Pancreas (tissue), 10 donors: ENCODE results near the gene NKD2. TPM values are rescaled to one million over a fixed set of nuclear protein-coding genes. Genes with fewer than 3 reads are reported as not detected.

Experiments
- ATAC-seq, 4 donors: fragments of 200-7000 bp; cut with Tn5 transposase; one replicate each; pipeline versions ENCODE4 v1.8.0 to v1.9.1; 2020; ENCODE audit warnings: mild to moderate bottlenecking in 4 of 4, moderate library complexity in 4 of 4
- DNase-seq, 6 donors: peaks; one replicate each; pipeline ENCODE4 v3.0.0-alpha.2; 2020
- FAIRE-seq: peaks from 2 replicates; lab custom pipeline; 2012; peaks lifted over from hg19 to GRCh38; lab: Jason Lieb, UNC
- H3K27ac ChIP-seq, 4 donors: fragments of 200-600 bp; sonication (generic); 1 replicate in 3 of 4; 2 replicates in 1 of 4; pipeline versions ENCODE4 v1.5.0 to v1.8.0; 2020
- H3K27me3 ChIP-seq, 4 donors: fragments of 200-600 bp; one replicate each; pipeline ENCODE4 v1.8.0; 2021
- H3K36me3 ChIP-seq, 3 donors: fragments of 200-600 bp; sonication (generic) in 1 of 3; one replicate each; pipeline versions ENCODE4 v1.5.0 to v1.8.0; 2020 to 2021
- H3K4me1 ChIP-seq, 3 donors: fragments of 200-600 bp; one replicate each; pipeline ENCODE4 v1.8.0; 2021
- H3K4me3 ChIP-seq, 4 donors: fragments of 200-600 bp; sonication (generic) in 2 of 4; one replicate each; pipeline versions ENCODE4 v1.5.0 to v1.8.0; 2020 to 2021
- H3K9me3 ChIP-seq, 4 donors: fragments of 200-600 bp; one replicate each; pipeline ENCODE4 v1.8.0; 2021
- WGBS, 2 donors: extraction: QIAGEN DNeasy Blood & Tissue Kit; methylation state at CpG; one replicate each; pipeline ENCODE4 v1.1.7; 2013; 5-methylcytosine and 5-hydroxymethylcytosine counted together
- intact Hi-C, 3 donors: fragments of 100-400 bp; cut with DNase I; formaldehyde crosslinking; loops; one replicate each; pipeline versions ENCODE4 v1.11.1 to v1.14.2; 2022
- polyA plus RNA-seq, 2 donors: library from polyadenylated mRNA; stranded (reverse); fragments of 200-250 nt; gene quantifications; one replicate each; pipeline ENCODE4 v1.2.3, GENCODE V29; 2013
- total RNA-seq, 6 donors: library from RNA; stranded (reverse); fragmentation: NEBNext Ultra II Directional in 4 of 6; extraction: Animal tissue kit (Norgen Biotek cat#: 25700) in 4 of 6; gene quantifications; one replicate each; pipeline versions ENCODE4 v1.2.1 to v1.2.4, GENCODE V29; 2021 to 2023
- TF ChIP-seq, protein P1 (sequence below), 4 donors: fragments of 200-600 bp; sonication (generic) in 3 of 4; IDR thresholded peaks; one replicate each; pipeline versions ENCODE4 v1.5.0 to v1.8.0; 2021; ENCODE audit warnings: antibody characterized with exemption in 4 of 4
- donor health status: healthy with polysubstance abuse.
- donor health status: DM: no; HTN: no; CAD: no; lungs with moderate emphysema.
- donor health status: DM: no; HTN: no; CAD: no.
- donor health status: control.
- donor health status: control.
- donor health status: Bipolar disorder and iron deficiency.
- donor health status: DM: yes; HTN: yes; CAD: no.
- donor health status: DM: no; HTN: no; CAD: no.
- donor health status: DM: no; HTN: no; CAD: no.
- donor health status: DM: yes; HTN: yes; CAD: no.

NKD2 gene
- total and polyA plus RNA-seq, 8 donors, result 1.8 to 18.6 (median 4.3) TPM

DNA sequence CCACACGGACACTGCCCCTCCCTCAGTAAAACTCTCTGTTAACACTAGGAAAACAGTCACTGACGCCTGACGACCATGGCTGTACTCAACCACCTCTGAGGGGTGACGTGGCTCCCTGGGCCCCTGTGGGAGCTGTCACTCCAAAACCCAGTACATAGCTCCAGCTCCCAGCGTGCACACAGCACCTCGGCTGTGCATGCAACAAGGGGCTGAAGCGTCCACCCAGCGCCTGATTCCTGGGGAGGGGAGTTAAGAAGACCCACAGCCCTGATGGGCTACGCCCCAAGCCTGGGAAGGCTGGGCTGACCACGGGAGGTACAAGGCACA lies 66.9 kb downstream of the NKD2 start:
- H3K27ac ChIP-seq, result no peak overlapping the region
- intact Hi-C loops, result no loop called here
- H3K4me1 ChIP-seq, result no peaks in the 10 kb centered on the region
- no peaks in the 10 kb centered on the region for H3K9me3 ChIP-seq
- no peaks in the 10 kb centered on the region for H3K27me3 ChIP-seq
- DNase-seq (no peak), FAIRE-seq (no peak), ATAC-seq (no peak)
- H3K36me3 ChIP-seq, result peaks cover 4 to 64% (median 29%) of the 10 kb centered on the region in 3 donors
- 88 to 91% methylated on average over 10 of the region's 10 CpGs for WGBS, 2 donors
- TF ChIP-seq, protein P1, sequence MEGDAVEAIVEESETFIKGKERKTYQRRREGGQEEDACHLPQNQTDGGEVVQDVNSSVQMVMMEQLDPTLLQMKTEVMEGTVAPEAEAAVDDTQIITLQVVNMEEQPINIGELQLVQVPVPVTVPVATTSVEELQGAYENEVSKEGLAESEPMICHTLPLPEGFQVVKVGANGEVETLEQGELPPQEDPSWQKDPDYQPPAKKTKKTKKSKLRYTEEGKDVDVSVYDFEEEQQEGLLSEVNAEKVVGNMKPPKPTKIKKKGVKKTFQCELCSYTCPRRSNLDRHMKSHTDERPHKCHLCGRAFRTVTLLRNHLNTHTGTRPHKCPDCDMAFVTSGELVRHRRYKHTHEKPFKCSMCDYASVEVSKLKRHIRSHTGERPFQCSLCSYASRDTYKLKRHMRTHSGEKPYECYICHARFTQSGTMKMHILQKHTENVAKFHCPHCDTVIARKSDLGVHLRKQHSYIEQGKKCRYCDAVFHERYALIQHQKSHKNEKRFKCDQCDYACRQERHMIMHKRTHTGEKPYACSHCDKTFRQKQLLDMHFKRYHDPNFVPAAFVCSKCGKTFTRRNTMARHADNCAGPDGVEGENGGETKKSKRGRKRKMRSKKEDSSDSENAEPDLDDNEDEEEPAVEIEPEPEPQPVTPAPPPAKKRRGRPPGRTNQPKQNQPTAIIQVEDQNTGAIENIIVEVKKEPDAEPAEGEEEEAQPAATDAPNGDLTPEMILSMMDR (IDR thresholded peaks at IDR 0.05), result no peak
- H3K4me3 ChIP-seq, result no peak overlapping the region

DNA sequence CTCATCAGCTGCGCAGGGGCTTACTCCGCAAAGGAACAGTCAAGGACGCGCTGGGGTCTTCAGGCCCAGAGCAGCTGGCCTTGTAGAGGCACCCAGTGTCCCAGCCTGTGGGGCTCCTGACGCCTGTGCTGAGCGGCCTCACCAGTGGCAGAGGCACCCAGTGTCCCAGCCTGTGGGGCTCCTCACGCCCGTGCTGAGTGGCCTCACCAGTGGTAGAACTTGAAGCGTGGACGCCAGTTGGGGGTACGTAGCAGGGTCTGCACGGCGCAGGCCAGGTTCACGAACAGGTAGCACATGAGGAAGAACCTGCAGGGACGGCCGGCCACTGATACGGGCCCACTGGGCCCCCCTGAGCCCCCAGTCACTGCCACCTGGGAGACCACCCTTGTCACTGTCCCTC lies 67.3 kb downstream of the NKD2 start:
- Histone ChIP-seq H3K4me3 (no peak overlapping the region), H3K27ac (no peak overlapping the region), H3K27me3 (no peaks in the 10 kb centered on the region), H3K36me3 (peaks cover 4 to 64% (median 29%) of the 10 kb centered on the region in 3 donors), H3K9me3 (no peaks in the 10 kb centered on the region), H3K4me1 (no peaks in the 10 kb centered on the region)
- intact Hi-C loops, result no loop called here
- ATAC-seq (no peak), DNase-seq (no peak), FAIRE-seq (no peak)
- WGBS, 2 donors, result 96 to 98% methylated on average over 17 of the region's 17 CpGs
- TF ChIP-seq, protein P1 (IDR thresholded peaks at IDR 0.05), result no peak

DNA sequence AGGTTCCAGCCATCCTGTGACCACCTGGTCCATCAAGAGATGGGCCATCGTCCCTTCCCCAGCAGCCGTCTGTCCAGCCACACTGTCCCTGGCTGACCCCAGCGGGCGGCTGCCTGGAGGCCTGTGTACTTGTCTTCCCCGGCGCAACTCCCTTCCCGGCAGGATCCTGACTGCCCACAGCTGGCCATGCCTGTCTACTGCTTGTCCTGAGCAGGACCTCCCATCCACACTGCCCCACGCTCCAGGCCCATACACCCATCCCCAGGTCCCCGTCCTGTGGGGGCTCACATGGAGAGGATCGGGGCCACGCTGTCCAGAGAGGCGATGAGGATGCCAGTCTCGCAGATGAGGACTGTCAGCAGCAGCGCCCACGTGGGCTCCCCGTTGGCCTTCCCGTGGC lies 67.8 kb downstream of the NKD2 start:
- Histone ChIP-seq H3K27me3 (no peaks in the 10 kb centered on the region), H3K4me3 (no peak overlapping the region), H3K9me3 (no peaks in the 10 kb centered on the region), H3K4me1 (no peaks in the 10 kb centered on the region), H3K36me3 (peaks cover 4 to 67% (median 32%) of the 10 kb centered on the region in 3 donors), H3K27ac (no peak overlapping the region)
- FAIRE-seq (no peak), ATAC-seq (no peak), DNase-seq (no peak)
- intact Hi-C loops, result no loop called here
- TF ChIP-seq, protein P1 (IDR thresholded peaks at IDR 0.05), result no peak
- 93 to 96% methylated on average over 17 of the region's 17 CpGs for whole genome bisulfite sequencing, 2 donors

DNA sequence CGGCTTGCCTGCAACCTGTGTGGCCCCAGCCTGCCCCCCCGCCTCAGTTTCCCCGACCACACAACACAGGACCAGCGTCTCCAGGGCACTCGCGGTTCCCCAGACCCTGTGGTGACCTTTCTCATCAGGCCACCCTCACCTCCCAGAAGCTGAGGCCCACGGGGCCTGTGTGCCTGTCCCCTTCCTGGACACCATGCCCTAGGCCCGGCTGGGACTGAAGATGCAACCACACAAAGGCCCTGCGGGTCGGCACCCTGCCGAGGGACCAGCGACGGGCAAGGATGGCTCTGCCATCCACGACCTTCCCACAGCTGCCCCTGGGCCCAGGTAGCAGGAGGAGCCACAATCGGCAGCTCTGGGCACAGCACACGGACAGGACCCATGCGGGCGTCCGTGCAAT lies 68.4 kb downstream of the NKD2 start:
- FAIRE-seq, result no peak

DNA sequence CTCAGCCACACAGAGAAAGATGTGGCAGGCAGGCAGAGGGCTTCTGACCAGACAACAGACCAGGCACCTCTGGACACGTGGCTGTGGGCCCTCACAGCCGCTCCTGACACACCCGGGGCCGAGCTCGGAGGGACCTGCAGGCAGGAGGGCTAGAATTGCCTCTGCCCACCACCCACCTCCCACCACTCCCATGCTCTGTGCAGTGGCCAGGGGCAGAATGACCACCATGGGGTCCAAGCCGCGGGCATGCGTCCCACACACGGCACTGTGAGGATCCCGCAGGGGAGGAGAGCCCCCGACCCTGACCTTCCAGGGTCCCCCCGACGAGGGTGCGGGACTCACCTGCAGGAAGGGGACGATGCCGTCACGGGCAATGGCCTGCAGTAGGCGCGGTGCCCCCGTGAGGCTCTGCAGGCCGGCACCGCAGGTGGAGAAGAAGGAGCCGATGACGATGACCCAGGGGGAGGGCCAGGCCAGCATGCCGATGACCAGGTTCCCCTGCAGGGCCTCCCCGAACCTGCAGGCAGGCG lies 69.0 kb downstream of the NKD2 start:
- TF ChIP-seq, protein P1 (IDR thresholded peaks at IDR 0.05), result no peak
- no peaks in the 10 kb centered on the region for H3K27me3 ChIP-seq
- H3K9me3 ChIP-seq, result no peaks in the 10 kb centered on the region
- FAIRE-seq, result no peak
- H3K27ac ChIP-seq, result no peak overlapping the region
- H3K36me3 ChIP-seq, result peaks cover 7 to 70% (median 33%) of the 10 kb centered on the region in 3 donors
- intact Hi-C loops, result no loop called here
- H3K4me1 ChIP-seq, result no peaks in the 10 kb centered on the region
- no peak overlapping the region for H3K4me3 ChIP-seq
- ATAC-seq, result no peak
- no peak for DNase-seq
- 95 to 97% methylated on average over 24 to 27 of the region's 27 CpGs for WGBS, 2 donors

More for the DNA sequence above, 68.4 kb downstream of the NKD2 start:
- WGBS, 2 donors, result 93 to 94% methylated on average over 19 of the region's 19 CpGs
- no peaks in the 10 kb centered on the region for H3K27me3 ChIP-seq
- intact Hi-C loops, result no loop called here
- no peaks in the 10 kb centered on the region for H3K9me3 ChIP-seq
- peaks cover 7 to 70% (median 33%) of the 10 kb centered on the region in 3 donors for H3K36me3 ChIP-seq
- DNase-seq (no peak), ATAC-seq (no peak)
- H3K27ac ChIP-seq, result no peak overlapping the region
- H3K4me3 ChIP-seq, result no peak overlapping the region
- TF ChIP-seq, protein P1 (IDR thresholded peaks at IDR 0.05), result no peak
- no peaks in the 10 kb centered on the region for H3K4me1 ChIP-seq
